ENCODE measurements around the gene C1orf105.

- TF ChIP-seq YY1 (IDR thresholded peaks at IDR 0.05; ENCODE audit: insufficient read depth, insufficient read length) (no peak), SUZ12 (IDR thresholded peaks at IDR 0.05; ENCODE audit: extremely low read depth, insufficient read depth, insufficient read length) (no peak)
These were observed 37.1 kb downstream of the C1orf105 start for GRCh38 chr1:172457479-172458130.
